Stimulated activated CD4-positive, alpha-beta T cell treated with anti-CD3 and anti-CD28 coated beads, Interleukin-4, amount 100 ng/mL, for 24 hours (primary cell): ENCODE data around the gene HAUS3.

Experiments used
- DNase-seq: peaks from one replicate; pipeline ENCODE4 v3.0.0-alpha.2; 2020

Gene HAUS3

DNA sequence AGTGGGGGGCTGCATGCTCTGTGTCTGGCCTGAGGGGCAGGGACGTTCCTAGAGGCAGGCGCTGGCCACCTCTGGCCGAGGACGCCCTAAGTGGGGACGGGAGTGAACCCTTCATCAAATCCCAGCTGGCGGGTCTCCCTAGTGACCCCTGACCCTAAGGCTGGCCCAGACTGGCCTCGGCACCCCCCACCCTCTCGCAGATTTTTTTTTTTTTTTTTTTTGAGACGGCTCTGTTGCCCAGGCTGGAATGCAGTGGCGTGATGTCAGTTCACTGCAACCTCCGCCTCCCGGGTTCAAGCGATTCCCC lies 21.0 kb upstream of the HAUS3 start:
- DNase-seq: no peak

- peak; percentile 97 for DNase-seq
Measured at GRCh38 chr4:2262145-2262943, 20.4 kb upstream of the HAUS3 start.

- no peak for DNase-seq
Measured at GRCh38 chr4:2261853-2262144, 19.9 kb upstream of the HAUS3 start, which contains the start of gene MXD4. Gene MXD4, minus strand, starts transcription at chr4:2262109. Its CDS starts 129 bp downstream, at chr4:2261980.

DNA sequence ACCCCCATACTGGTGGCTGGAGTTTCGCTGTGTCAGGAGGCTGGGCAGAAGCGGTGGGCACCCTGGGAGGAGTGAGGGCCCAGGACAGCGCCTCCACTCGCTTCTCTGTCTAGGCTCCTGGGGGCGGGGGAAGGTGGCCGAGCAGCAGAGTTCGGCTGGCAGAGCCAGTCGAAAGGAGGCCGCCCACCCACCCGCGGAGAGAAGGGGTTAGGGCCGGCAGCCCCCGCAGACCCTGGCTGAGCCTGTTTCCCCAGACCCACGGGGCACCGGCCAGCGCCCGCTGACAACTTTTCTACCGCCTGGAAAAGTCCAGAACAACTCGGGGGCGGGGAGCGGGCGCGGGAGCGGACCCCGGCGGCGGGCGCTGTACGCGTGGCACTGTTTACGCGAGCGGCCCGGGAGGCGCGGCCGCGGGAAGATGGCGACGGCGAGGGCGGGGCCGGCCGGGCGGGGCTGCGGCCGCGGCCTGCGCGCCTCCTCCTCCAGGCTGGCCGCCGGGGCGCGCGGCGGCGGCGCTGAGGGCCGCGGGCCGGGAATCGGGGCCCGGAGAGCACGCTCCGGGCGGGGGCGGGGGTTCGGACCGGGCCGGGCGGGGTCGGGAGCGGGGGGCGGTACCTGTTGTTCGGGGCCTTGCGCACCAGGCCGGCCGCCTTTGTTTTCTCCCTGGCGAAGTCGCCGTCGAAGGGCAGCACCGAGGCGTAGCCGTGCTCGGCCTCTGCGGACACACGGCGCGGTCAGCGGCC lies 19.4 kb upstream of the HAUS3 start:
- DNase-seq: peak; percentile 53

GRCh38 chr4:2260344-2261109 lies 18.6 kb upstream of the HAUS3 start:
- DNase-seq: no peak

DNA sequence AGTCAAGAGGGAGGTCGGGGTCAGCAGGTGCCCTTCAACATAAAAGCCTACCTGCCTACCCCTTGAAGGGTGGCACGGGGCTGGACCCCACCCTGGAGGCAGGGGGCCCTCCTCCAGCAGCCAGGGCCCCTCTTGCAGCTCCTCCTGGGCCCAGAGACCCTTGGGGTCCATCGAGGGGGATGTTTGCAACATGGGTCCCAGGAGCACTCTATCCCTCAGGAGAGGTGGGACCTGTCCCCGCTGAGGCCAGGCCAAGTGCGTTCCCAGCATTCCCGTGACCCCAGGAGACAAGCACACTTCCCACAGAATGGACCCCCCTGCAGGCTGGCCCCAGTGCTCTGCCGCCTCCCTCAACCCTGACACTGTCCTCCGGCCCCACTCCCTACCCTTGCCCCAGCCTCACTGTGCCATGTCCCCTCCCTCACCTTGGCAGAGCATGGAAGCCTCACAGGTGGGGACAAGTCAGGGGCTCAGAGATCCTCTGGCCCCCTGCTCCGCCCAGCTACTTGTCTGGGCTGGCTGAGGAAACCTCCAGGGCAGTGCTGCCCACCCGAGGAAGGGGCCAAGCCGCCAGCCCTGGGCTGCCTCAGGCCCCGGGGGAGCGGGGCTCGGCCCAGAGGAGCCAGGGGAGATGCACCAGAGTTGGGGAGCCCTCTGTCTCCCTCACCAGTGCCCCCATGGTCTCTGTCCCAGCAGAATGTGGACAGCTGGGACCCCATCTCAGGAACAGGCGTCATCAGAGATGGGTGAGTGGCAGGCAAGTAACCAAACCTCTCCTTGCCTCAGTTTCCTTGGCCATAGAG lies 17.8 kb upstream of the HAUS3 start:
- no peak for DNase-seq

DNA sequence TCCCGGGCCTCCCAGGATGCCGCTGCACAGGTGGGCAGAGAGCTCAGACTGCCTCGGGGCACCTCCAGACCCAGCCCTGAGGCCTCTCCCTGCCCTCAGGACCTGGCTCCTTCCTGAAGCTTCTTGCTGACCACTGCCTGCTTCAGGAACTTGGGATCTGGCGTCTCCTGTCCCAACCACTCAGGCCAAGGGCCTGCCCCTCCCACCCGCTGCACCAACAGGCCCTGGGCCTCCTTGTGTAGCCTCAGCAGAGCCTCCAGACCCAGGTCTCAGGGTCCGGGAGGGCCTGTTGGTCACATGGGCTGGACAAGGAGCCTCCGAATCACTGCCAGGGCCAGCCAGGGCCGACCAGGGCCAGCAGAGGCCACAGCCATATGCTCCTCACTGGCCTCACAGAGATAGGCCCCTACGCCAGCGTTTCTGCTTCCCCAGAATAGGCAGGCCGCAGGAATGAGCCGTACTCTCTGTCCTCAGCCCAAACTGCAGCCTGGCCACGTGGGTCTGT lies 17.2 kb upstream of the HAUS3 start:
- no peak for DNase-seq

DNA sequence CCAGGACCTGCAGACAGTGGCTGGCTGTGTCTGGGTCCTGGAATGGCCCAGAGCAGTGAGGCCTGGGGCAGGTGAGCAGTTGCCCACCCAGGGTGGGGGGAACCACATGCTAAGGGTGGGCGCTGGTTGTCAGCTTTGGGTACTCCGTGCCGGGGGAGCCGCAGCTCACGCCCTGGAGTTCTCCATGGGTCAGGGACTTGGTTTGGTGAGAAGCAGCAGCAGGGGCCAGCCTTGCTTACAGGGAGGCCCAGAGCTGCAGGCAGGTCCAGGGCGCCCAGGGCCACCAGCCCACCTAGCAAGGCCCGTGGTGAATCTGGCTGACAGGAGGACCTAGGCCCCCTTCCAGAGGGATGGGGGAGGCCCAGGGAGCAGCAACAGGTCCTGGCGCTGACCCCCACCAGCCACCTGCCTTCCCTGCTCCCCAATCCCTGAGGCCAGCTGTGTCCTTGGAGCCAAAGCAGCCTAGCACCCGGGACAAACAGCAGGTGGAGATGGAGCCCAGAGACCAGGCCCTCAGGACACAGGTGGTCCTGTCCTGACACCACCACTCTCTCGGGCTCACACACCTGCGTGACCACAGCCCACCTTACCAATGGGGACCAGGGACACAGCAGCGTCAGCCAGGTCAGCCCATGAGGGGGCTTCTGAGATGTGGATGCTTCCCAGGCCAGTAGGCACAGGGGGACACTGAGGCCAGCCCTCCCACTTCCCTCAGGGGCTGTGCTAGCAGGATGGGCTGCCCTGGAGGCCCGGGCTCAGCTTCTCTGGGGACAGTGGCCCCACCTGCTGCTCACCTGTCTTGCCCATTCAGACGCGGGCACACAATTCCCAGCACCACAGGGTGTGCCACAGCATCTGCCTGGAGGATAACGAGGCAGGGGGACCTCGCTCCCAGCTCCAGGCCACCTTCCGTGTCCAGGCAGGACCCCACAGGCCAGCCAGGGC lies 16.4 kb upstream of the HAUS3 start:
- DNase-seq: no peak

- DNase-seq: peak; percentile 2
Measured at GRCh38 chr4:2257361-2258081, 15.6 kb upstream of the HAUS3 start.

GRCh38 chr4:2256781-2257191 lies 14.9 kb upstream of the HAUS3 start:
- peak; percentile 3 for DNase-seq

GRCh38 chr4:2256156-2256731 lies 14.3 kb upstream of the HAUS3 start:
- DNase-seq: peak; percentile 3

DNA sequence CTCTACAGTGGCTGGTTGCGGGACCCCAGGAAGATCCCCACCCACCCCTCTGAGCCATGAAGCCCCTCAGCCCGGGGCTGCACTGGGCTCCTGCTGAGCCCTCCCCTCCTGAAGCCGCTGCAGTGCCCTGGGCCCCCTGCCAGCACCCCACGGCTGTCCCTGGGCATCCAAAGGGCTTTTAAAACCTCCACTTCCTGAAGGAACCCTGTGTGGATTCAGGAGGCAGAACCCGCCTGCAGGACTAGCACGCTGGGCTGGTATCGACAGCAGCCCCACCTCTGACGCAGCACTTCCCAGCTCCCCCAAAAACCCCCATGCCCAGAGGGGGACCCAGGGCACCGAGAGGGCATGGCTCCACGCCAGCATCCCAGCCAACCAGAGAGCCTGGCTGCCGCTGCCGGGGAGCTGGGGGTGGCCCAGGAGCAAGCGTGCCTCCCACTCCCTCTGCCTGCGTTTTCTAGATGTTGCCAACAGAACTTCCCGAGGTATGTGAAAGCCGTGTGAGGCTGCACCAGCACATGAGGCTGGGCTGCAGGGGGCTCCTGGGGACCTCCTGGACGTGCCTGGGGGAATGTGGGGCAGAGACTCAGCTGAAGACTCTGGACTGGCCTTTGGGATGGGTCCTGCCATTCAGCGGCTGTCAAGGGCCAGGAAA lies 13.7 kb upstream of the HAUS3 start:
- no peak for DNase-seq

DNA sequence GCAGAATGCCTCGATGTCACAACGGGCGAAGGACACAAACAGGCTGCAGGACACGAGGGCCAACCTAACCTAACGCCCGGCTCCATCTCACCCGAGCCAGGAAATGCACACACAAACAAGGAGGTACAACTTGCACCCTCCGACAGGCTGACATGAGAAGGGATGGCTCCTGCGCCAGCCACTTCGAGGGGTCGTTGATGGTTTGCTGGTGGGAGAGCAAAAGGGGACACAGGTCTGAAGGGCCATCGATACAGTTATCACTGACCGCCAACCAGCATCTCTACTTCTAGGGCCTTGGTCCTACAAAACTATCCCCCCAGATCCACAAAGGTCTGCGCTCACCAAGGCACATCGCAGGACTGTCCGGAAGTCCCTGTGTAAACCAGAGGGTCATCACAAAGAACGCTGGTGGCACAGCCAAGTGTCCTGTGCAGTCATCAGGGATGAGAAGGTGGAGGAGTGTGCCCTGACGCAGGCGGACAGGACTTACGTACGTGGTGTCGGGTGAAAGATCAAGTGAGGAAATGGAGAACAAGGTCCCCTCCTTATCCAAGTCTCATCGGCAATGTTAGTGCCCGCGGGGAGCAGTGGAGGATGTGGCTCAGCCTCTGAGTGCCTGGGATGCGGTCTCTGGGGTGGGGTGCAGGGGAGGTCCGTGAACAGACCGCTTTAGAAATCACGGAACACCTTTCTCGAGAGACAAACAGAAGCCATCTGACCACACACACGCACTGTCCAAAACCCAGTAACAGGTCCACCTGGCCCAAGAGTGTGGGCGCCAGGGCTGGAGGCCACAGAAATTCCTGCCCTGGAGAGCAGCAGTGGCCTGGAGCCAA lies 13.0 kb upstream of the HAUS3 start:
- no peak for DNase-seq

GRCh38 chr4:2253160-2254084 lies 11.5 kb upstream of the HAUS3 start:
- DNase-seq: no peak

DNA sequence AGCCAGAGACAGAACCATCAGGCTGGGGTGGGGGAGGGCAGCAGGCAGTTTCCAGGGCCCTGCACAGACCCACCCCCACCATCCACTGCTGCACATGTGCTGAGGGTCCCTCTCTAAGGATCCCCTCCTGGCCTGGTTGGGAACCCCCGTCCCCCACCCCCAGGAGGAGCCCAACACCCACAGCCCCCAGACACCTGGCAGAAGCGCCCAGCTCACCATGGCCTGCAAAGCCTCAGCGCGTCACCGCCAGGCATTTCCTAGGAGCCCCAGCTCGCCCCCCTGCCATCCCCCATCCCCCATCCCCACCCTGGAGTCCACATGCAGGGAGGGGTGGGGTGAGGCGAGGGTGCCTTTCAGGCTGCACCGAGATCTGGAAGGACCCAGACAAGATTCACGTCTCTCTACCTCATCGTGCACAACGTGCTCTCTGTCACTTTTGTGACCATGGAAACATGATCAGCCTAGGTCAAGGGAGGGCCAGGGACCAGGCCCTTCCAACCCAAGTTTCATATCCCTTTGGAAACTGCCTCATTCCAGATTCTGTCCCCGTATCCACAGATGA lies 10.7 kb upstream of the HAUS3 start:
- no peak for DNase-seq

GRCh38 chr4:2251795-2252529 lies 10.0 kb upstream of the HAUS3 start:
- no peak for DNase-seq
